K562 (cell line): ENCODE measurements around the gene SLC30A3. TPM values are rescaled to one million over a fixed set of nuclear protein-coding genes. Genes with fewer than 3 reads are reported as not detected.

Experiments used
- ELK1 ChIP-seq: sonication (generic); formaldehyde crosslinking; IDR thresholded peaks from 2 replicates; pipeline ENCODE4 v1.8.1; 2022; ENCODE audit warnings: missing genetic modification reagents
- NFXL1 ChIP-seq: fragments of 450-650 bp; formaldehyde crosslinking; IDR thresholded peaks from 2 replicates; pipeline ENCODE4 v1.4.0; 2021; ENCODE audit warnings: mild to moderate bottlenecking
- NR4A1 ChIP-seq, 2 experiments: fragments of 250-450 bp in 1 of 2; fragments of 450-650 bp in 1 of 2; sonication (Bioruptor Pico) in 1 of 2; IDR thresholded peaks; 2 replicates each; pipeline versions ENCODE4 v1.4.0 to v1.6.1; 2016 to 2020; ENCODE audit warnings: mild to moderate bottlenecking in 2 of 2, missing compliant biosample characterization in 1 of 2, missing genetic modification characterization in 1 of 2, moderate library complexity in 1 of 2
- ZNF134 ChIP-seq: fragments of 250-450 bp; sonication (Bioruptor Pico); conservative IDR thresholded peaks from 2 replicates; pipeline ENCODE4 v1.4.0; 2020
- ZNF511 ChIP-seq: sonication (generic); formaldehyde crosslinking; IDR thresholded peaks from 2 replicates; pipeline ENCODE4 v1.8.0; 2022; ENCODE audit warnings: mild to moderate bottlenecking, missing genetic modification reagents
- ZNF766 ChIP-seq: fragments of 200-800 bp; sonication (Bioruptor generic); conservative IDR thresholded peaks from 2 replicates; pipeline ENCODE4 v1.6.1; 2016; ENCODE audit warnings: missing genetic modification characterization, missing compliant biosample characterization
- polyA plus RNA-seq, 8 experiments: library from polyadenylated mRNA; depleted of rRNA in 4 of 8; stranded (reverse) in 5 of 8; unstranded in 3 of 8; fragments of >200 nt; fragmentation: Nextera tagmentation in 2 of 8; fragmentation: Illumina TruSeq in 1 of 8; extraction: Ambion mirVana in 2 of 8; extraction: Trizol in 1 of 8; gene quantifications; 2 replicates each; pipeline versions ENCODE4 v1.2.1 to v1.2.3, GENCODE V29; 2011 to 2014; ENCODE audit warnings: inconsistent platforms in 1 of 8, missing spikeins in 1 of 8
- total RNA-seq, 7 experiments: library from RNA; depleted of rRNA in 6 of 7; stranded (reverse); fragments of >200 nt in 6 of 7; fragmentation: Illumina TruSeq in 2 of 7; extraction: Trizol in 2 of 7; gene quantifications; 2 replicates each; pipeline versions ENCODE4 v1.2.1 to v1.2.3, GENCODE V29; 2011 to 2021; ENCODE audit warnings: low replicate concordance in 1 of 7

The SLC30A3 gene
- total and polyA plus RNA-seq, 9 of the 15 experiments (the other 6 are each of a cell fraction or from before 2014, with no cell fraction given), result 0.03 to 2.7 (median 0.89) TPM; not detected in 1

- TF ChIP-seq ZNF134, result no peak
- no peak for TF ChIP-seq ZNF766
- no peak for TF ChIP-seq NR4A1 (CRISPR knock-in tag; IDR thresholded peaks at IDR 0.05)
- TF ChIP-seq NR4A1 (tag; IDR thresholded peaks at IDR 0.05), result no peak
- peak; percentile 80 for TF ChIP-seq ZNF511 (CRISPR knock-in tag)
- TF ChIP-seq ELK1 (CRISPR knock-in tag), result no peak
- TF ChIP-seq NFXL1 (CRISPR knock-in tag), result no peak
These were observed 45.4 kb downstream of the SLC30A3 start, which contains the start of gene CAD (continued) for GRCh38 chr2:27217173-27218121.
